ENCODE results near the gene RALGPS1. TPM values are rescaled to one million over a fixed set of nuclear protein-coding genes. Genes with fewer than 3 reads are reported as not detected.

Gene RALGPS1
- total and polyA plus RNA-seq, 2 experiments from 2014 or later: 13.1 to 22.1 TPM

DNA sequence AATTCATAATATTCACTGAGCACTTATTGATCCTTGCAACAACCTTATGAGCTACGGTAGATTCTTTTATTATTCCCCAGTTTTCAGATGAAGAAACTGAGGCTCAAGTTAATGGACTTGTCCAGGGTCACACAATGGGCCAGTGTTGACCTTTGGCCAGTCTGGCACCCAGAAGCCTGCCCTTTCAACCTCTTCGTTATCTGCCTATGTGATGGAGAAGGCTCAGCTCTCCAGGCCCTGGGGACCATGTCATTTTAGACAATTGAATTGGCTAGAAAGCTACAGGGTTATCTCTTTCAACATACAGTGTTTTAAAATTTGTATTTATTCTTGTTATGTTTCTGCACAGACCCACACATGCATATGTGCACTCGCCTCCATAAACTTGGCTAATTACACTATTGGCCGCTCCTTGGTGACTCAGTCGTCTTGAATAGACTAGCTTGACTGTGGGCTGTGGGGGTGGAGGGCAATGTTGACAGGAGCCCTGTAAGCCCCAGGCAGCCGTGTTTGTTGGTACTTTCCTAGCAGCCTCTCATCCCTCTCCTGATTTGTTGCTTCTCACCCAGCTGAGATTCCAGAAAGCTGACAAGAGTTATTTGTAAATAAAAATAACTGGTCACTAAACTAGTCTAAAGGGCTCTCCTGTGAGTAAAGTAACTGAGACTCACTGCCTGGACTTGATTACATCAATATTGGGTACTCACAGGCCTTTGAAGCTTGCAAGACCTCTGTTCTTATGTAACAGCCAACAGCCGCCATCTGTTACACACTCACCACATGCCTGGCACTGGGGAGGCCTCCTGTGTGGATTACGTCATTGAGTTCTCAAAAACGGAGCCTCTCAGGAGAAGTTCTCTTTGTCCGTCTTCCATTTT lies 216.3 kb downstream of the RALGPS1 start:
- H3K4me2 ChIP-seq: no peak overlapping the region
- H3K4me1 ChIP-seq (ENCODE audit: insufficient read depth): peaks cover 50% of the 10 kb centered on the region
- peaks cover 4% of the 10 kb centered on the region for H3K79me2 ChIP-seq
- no peak overlapping the region for H3K4me3 ChIP-seq
- DNase-seq (ENCODE audit: low spot score): peak; percentile 75
- WGBS (ENCODE audit: low lambda C conversion rate, missing lambda C conversion rate): 64% methylated on average over 10 of the region's 10 CpGs
- H3K27ac ChIP-seq: peak overlapping the region; percentile 70
- H3K9me3 ChIP-seq (ENCODE audit: low read depth): no peaks in the 10 kb centered on the region
- TF ChIP-seq EZH2 (IDR thresholded peaks at IDR 0.05; ENCODE audit: borderline replicate concordance): no peak
- TF ChIP-seq, protein P1, sequence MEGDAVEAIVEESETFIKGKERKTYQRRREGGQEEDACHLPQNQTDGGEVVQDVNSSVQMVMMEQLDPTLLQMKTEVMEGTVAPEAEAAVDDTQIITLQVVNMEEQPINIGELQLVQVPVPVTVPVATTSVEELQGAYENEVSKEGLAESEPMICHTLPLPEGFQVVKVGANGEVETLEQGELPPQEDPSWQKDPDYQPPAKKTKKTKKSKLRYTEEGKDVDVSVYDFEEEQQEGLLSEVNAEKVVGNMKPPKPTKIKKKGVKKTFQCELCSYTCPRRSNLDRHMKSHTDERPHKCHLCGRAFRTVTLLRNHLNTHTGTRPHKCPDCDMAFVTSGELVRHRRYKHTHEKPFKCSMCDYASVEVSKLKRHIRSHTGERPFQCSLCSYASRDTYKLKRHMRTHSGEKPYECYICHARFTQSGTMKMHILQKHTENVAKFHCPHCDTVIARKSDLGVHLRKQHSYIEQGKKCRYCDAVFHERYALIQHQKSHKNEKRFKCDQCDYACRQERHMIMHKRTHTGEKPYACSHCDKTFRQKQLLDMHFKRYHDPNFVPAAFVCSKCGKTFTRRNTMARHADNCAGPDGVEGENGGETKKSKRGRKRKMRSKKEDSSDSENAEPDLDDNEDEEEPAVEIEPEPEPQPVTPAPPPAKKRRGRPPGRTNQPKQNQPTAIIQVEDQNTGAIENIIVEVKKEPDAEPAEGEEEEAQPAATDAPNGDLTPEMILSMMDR (IDR thresholded peaks at IDR 0.05; ENCODE audit: poor library complexity): no peak
- no peak for TF ChIP-seq EZH2phosphoT487 (IDR thresholded peaks at IDR 0.05; ENCODE audit: low read depth, severe bottlenecking, unreplicated experiment)
- no peaks in the 10 kb centered on the region for H3K27me3 ChIP-seq
- no peaks in the 10 kb centered on the region for H3K36me3 ChIP-seq (replicated peaks; ENCODE audit: insufficient read depth, low read depth)
- no peak overlapping the region for H2AFZ ChIP-seq
- no peaks in the 10 kb centered on the region for H3K9me2 ChIP-seq (replicated peaks; ENCODE audit: insufficient read depth)
- no peaks in the 10 kb centered on the region for H4K20me1 ChIP-seq (ENCODE audit: insufficient read depth, poor library complexity, severe bottlenecking)

DNA sequence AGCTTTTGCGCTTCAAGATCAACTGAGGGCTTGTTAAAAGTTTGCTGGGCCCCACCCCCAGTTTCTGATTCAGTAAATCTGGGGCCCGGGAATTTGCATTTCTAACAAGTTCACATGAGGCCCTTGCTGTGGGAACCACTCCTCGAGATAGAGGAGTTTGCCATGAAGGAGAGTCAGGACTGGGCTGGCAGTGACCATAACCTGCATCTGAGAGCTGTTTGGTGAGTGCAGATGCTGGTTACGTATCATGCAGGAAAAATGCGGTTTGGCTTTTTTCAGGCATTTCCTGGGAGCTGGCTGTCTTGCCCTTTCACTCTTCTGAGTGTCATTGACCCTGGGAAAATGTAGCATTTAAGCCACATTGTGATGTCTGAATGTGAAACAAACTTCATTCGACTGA lies 217.3 kb downstream of the RALGPS1 start:
- H3K27me3 ChIP-seq: no peaks in the 10 kb centered on the region

DNA sequence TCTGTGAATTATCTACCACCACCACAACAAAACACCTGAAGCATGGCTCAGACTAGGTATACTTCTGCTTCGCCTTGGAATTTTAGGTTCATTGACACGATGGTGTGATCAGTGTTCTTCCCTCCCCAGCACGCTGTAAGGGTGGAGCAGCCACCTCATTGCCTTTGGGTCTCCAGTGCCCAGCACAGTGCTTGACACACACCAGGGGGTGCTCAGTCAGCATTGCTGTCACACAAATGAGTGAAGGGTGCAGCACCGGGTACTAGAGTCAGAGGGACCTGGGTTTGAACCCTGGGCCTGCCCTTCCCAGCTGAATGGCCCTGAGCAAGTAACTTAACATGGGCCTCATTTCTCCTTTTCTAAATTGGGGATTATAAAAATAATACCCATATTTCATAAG lies 217.8 kb downstream of the RALGPS1 start:
- no peak overlapping the region for H3K4me3 ChIP-seq
- peaks cover 4% of the 10 kb centered on the region for H3K79me2 ChIP-seq
- H4K20me1 ChIP-seq (ENCODE audit: insufficient read depth, poor library complexity, severe bottlenecking): no peaks in the 10 kb centered on the region
- no peaks in the 10 kb centered on the region for H3K27me3 ChIP-seq
- peaks cover 50% of the 10 kb centered on the region for H3K4me1 ChIP-seq (ENCODE audit: insufficient read depth)
- H3K36me3 ChIP-seq (replicated peaks; ENCODE audit: insufficient read depth, low read depth): no peaks in the 10 kb centered on the region
- 93% methylated on average over 4 of the region's 4 CpGs for WGBS (ENCODE audit: low lambda C conversion rate, missing lambda C conversion rate)
- DNase-seq (ENCODE audit: low spot score): no peak
- no peak overlapping the region for H2AFZ ChIP-seq
- no peak for TF ChIP-seq EZH2 (IDR thresholded peaks at IDR 0.05; ENCODE audit: borderline replicate concordance)
- no peak for TF ChIP-seq EZH2phosphoT487 (IDR thresholded peaks at IDR 0.05; ENCODE audit: low read depth, severe bottlenecking, unreplicated experiment)
- TF ChIP-seq, protein P1 (IDR thresholded peaks at IDR 0.05; ENCODE audit: poor library complexity): no peak
- no peaks in the 10 kb centered on the region for H3K9me3 ChIP-seq (ENCODE audit: low read depth)
- H3K4me2 ChIP-seq: no peak overlapping the region
- peak overlapping the region; percentile 77 for H3K27ac ChIP-seq
- H3K9me2 ChIP-seq (replicated peaks; ENCODE audit: insufficient read depth): no peaks in the 10 kb centered on the region

More for the DNA sequence above, 217.3 kb downstream of the RALGPS1 start:
- H3K79me2 ChIP-seq: peaks cover 4% of the 10 kb centered on the region
- TF ChIP-seq, protein P1 (IDR thresholded peaks at IDR 0.05; ENCODE audit: poor library complexity): no peak
- TF ChIP-seq EZH2phosphoT487 (IDR thresholded peaks at IDR 0.05; ENCODE audit: low read depth, severe bottlenecking, unreplicated experiment): no peak
- no peak for DNase-seq (ENCODE audit: low spot score)
- H3K27ac ChIP-seq: peak overlapping the region; percentile 70
- H2AFZ ChIP-seq: no peak overlapping the region
- WGBS (ENCODE audit: low lambda C conversion rate, missing lambda C conversion rate): 71% methylated on average over 6 of the region's 6 CpGs
- no peaks in the 10 kb centered on the region for H3K9me3 ChIP-seq (ENCODE audit: low read depth)
- H3K9me2 ChIP-seq (replicated peaks; ENCODE audit: insufficient read depth): no peaks in the 10 kb centered on the region
- no peak overlapping the region for H3K4me3 ChIP-seq
- H4K20me1 ChIP-seq (ENCODE audit: insufficient read depth, poor library complexity, severe bottlenecking): no peaks in the 10 kb centered on the region
- H3K4me1 ChIP-seq (ENCODE audit: insufficient read depth): peaks cover 50% of the 10 kb centered on the region
- H3K36me3 ChIP-seq (replicated peaks; ENCODE audit: insufficient read depth, low read depth): no peaks in the 10 kb centered on the region
- no peak overlapping the region for H3K4me2 ChIP-seq
